ENCODE data around the gene PRSS16. TPM values are rescaled to one million over a fixed set of nuclear protein-coding genes. Genes with fewer than 3 reads are reported as not detected.
"Not testable (repeated sequence)": the region's sequence is repeated elsewhere in the genome, so short reads cannot be mapped to it uniquely, and the experiment has no call there.

The PRSS16 gene
- total and polyA plus RNA-seq, 9 of the 15 experiments (the other 6 are each of a cell fraction or from before 2014, with no cell fraction given) = 4.5 to 21.3 (median 12.1) TPM

GRCh38 chr6:27213091-27213517 is 34.4 kb upstream of the PRSS16 start (continued):
- peak; percentile 68 to 76 for TF ChIP-seq RAD21 (CRISPR knock-in tag; conservative IDR thresholded peaks at IDR 0.05 in 1 of 2, IDR thresholded peaks at IDR 0.05 in 1 of 2)
- TF ChIP-seq JUND (IDR thresholded peaks at IDR 0.05; ENCODE audit: borderline replicate concordance, low read depth, low read length) = 0 out of 2 replicates have a peak, but pooled peaks have one; percentile 20
- TF ChIP-seq JUND (tag; IDR thresholded peaks at IDR 0.05; ENCODE audit: borderline replicate concordance, low read depth, low read length); FOXM1 (CRISPR knock-in tag; IDR thresholded peaks at IDR 0.05; ENCODE audit: low read depth); TEAD4 (CRISPR knock-in tag; IDR thresholded peaks at IDR 0.05; ENCODE audit: borderline replicate concordance): not testable (repeated sequence)
- peak; percentile 59 to 66 for TF ChIP-seq NRF1 (conservative IDR thresholded peaks at IDR 0.05 in 1 of 2, IDR thresholded peaks at IDR 0.05 in 1 of 2)
- TF ChIP-seq MAZ (CRISPR knock-in tag; conservative IDR thresholded peaks at IDR 0.05 in 1 of 2, IDR thresholded peaks at IDR 0.05 in 1 of 2) = peak in 1 of 2 experiments; percentile 40; a peak in 2 of 4 replicates
- 0 out of 2 replicates have a peak, but pooled peaks have one; percentile 35 for TF ChIP-seq SMC3 (conservative IDR thresholded peaks at IDR 0.05; ENCODE audit: insufficient read depth, low read depth, low read length)
- peak; percentile 6 for TF ChIP-seq TAF1 (IDR thresholded peaks at IDR 0.05; ENCODE audit: control insufficient read depth, extremely low read depth, insufficient read depth, low read length, severe bottlenecking)
- 0 out of 2 replicates have a peak, but pooled peaks have one; percentile 67 for TF ChIP-seq KAT7 (CRISPR knock-in tag; IDR thresholded peaks at IDR 0.05; ENCODE audit: borderline replicate concordance)
- TF ChIP-seq FOXM1 (IDR thresholded peaks at IDR 0.05; ENCODE audit: low read depth) = 0 out of 2 replicates have a peak, but pooled peaks have one; percentile 32
- peak; percentile 96 to 97 for TF ChIP-seq KDM1A (IDR thresholded peaks at IDR 0.05)
- peak; percentile 29; the same call in 1 of the 2 replicates for TF ChIP-seq TEAD4 (IDR thresholded peaks at IDR 0.05; ENCODE audit: low read length)
- peak; percentile 57 for TF ChIP-seq TFAP4 (CRISPR knock-in tag; IDR thresholded peaks at IDR 0.05; ENCODE audit: borderline replicate concordance)
- TF ChIP-seq ADNP (tag; IDR thresholded peaks at IDR 0.05) = peak; percentile 99
- peak; percentile 71 for TF ChIP-seq ZNF316 (IDR thresholded peaks at IDR 0.05)
- 0 out of 2 replicates have a peak, but pooled peaks have one; percentile 1 for TF ChIP-seq STAT5A (IDR thresholded peaks at IDR 0.05; ENCODE audit: borderline replicate concordance, low read length)
- peak; percentile 86 for TF ChIP-seq ARID3A (IDR thresholded peaks at IDR 0.05; ENCODE audit: borderline replicate concordance, low read depth, low read length)
- peak; percentile 86 for TF ChIP-seq ZNF24 (IDR thresholded peaks at IDR 0.05)
- peak; percentile 25 for TF ChIP-seq TBP (optimal IDR thresholded peaks at IDR 0.05; ENCODE audit: low read depth, low read length)
- peak; percentile 21; the same call in 1 of the 2 replicates for TF ChIP-seq DPF2 (IDR thresholded peaks at IDR 0.05)
- peak; percentile 66 for TF ChIP-seq CC2D1A (IDR thresholded peaks at IDR 0.05)
- 0 out of 2 replicates have a peak, but pooled peaks have one; percentile 27 for TF ChIP-seq AFF4 (CRISPR knock-in tag; IDR thresholded peaks at IDR 0.05)

Data from K562 (cell line).